ENCODE data around the gene LRRN1.

DNA sequence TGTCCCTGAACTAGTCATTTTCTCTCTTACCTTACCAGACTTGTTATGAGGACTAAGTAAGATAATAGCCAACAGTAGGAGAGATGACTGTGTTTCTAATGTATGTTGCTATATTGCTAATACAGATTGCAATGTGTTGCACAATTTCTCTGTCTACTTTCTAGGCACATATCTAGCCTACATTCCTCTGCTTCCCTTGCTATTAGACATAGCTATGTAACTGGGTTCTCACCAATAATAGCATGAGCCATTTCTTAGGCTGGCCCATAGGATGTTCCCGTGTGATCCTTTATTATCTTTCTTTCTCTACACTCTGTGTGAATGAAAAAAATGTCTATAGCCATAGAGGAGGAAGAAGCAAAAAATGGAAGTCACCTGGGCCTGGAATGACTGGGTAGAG is 6.8 kb upstream of the LRRN1 start:
- TF ChIP-seq CTCF (conservative IDR thresholded peaks at IDR 0.05 in 1 of 2, IDR thresholded peaks at IDR 0.05 in 1 of 2; ENCODE audit: extremely low read depth in 1 of 2, insufficient read depth in 1 of 2, low read depth in 1 of 2, low read length in 2 of 2) (no peak), EZH2 (IDR thresholded peaks at IDR 0.05; ENCODE audit: borderline replicate concordance, low read length) (no peak)
